Stimulated activated CD4-positive, alpha-beta T cell treated with anti-CD3 and anti-CD28 coated beads, Interleukin-4, amount 100 ng/mL, for 1 hour (primary cell): ENCODE measurements around the gene RDH13.
"Not testable (repeated sequence)": the region's sequence is repeated elsewhere in the genome, so short reads cannot be mapped to it uniquely, and the experiment has no call there.

ENCODE experiments used
- DNase-seq: peaks from one replicate; pipeline ENCODE4 v3.0.0-alpha.2; 2020

Gene RDH13

GRCh38 chr19:55062735-55063491 lies at the start of gene RDH13:
RDH13 (minus strand) TSS chr19:55063148; CDS start chr19:55063032, 116 bp downstream.
- DNase-seq, result peak; percentile 100

GRCh38 chr19:55112246-55112776 lies 49.4 kb upstream of the RDH13 start:
- no peak for DNase-seq

- DNase-seq, result no peak
Observed at GRCh38 chr19:55111238-55111831, 48.4 kb upstream of the RDH13 start.

GRCh38 chr19:55109527-55110291 lies 46.8 kb upstream of the RDH13 start:
- no peak for DNase-seq

- not testable (repeated sequence) for DNase-seq
Observed at GRCh38 chr19:55107252-55107651, 44.3 kb upstream of the RDH13 start.

- no peak for DNase-seq
Observed at GRCh38 chr19:55106591-55106990, 43.6 kb upstream of the RDH13 start.

- no peak for DNase-seq
Observed at GRCh38 chr19:55105237-55105636, 42.3 kb upstream of the RDH13 start.

- DNase-seq, result no peak
Observed at GRCh38 chr19:55103190-55103589, 40.2 kb upstream of the RDH13 start.

GRCh38 chr19:55101261-55101660 lies 38.3 kb upstream of the RDH13 start:
- DNase-seq, result no peak

- DNase-seq, result no peak
Observed at GRCh38 chr19:55099557-55100506, 36.9 kb upstream of the RDH13 start.

- no peak for DNase-seq
Observed at GRCh38 chr19:55098716-55099556, 36.0 kb upstream of the RDH13 start.

- no peak for DNase-seq
Observed at GRCh38 chr19:55097864-55098715, 35.1 kb upstream of the RDH13 start.

- no peak for DNase-seq
Observed at GRCh38 chr19:55096061-55096701, 33.2 kb upstream of the RDH13 start.

- DNase-seq, result no peak
Observed at GRCh38 chr19:55095260-55096060, 32.5 kb upstream of the RDH13 start.

GRCh38 chr19:55094456-55095259 lies 31.7 kb upstream of the RDH13 start:
- DNase-seq, result no peak

- no peak for DNase-seq
Observed at GRCh38 chr19:55092423-55093318, 29.7 kb upstream of the RDH13 start.

- no peak for DNase-seq
Observed at GRCh38 chr19:55091955-55092354, 29.0 kb upstream of the RDH13 start.
